ENCODE data around the gene SRSF3.

GRCh38 chr6:36612101-36612625, 18.0 kb downstream of the SRSF3 start:
- TF ChIP-seq EZH2 (IDR thresholded peaks at IDR 0.05; ENCODE audit: low read length) (no peak), CTCF (optimal IDR thresholded peaks at IDR 0.05 in 1 of 3, IDR thresholded peaks at IDR 0.05 in 1 of 3, conservative IDR thresholded peaks at IDR 0.05 in 1 of 3; ENCODE audit: extremely low read depth in 1 of 3, insufficient read depth in 2 of 3, low read length in 3 of 3) (no peak)

Data from keratinocyte (primary cell).